ENCODE results near the gene THRAP3. TPM values are rescaled to one million over a fixed set of nuclear protein-coding genes. Genes with fewer than 3 reads are reported as not detected.

The THRAP3 gene
- total RNA-seq, 1 donor from 2014 or later: 86.5 TPM

GRCh38 chr1:36285443-36286101 lies 61.3 kb downstream of the THRAP3 start:
- intact Hi-C loops (cut with DNase I): loop anchor here (2.0 to 5.0 kb wide), 3 partner anchors 61 to 183 kb away; partner anchors contain the start of genes THRAP3 and TRAPPC3

GRCh38 chr1:36286802-36287201 lies 62.6 kb downstream of the THRAP3 start:
- intact Hi-C loops (cut with DNase I): loop anchor here (5.0 kb wide), 1 partner anchor 185 kb away; no protein-coding TSS in a partner anchor
- no peak for DNase-seq (ENCODE audit: low spot score)

More at GRCh38 chr1:36285443-36286101, 61.3 kb downstream of the THRAP3 start:
- DNase-seq (ENCODE audit: low spot score): no peak

- intact Hi-C loops (cut with DNase I): loop anchor here (5.0 kb wide), 1 partner anchor 185 kb away; no protein-coding TSS in a partner anchor
- no peak for DNase-seq (ENCODE audit: low spot score)
These were observed 63.4 kb downstream of the THRAP3 start for GRCh38 chr1:36287595-36287994.

GRCh38 chr1:36295390-36295789 lies 71.1 kb downstream of the THRAP3 start:
- DNase-seq (ENCODE audit: low spot score): no peak
- intact Hi-C loops (cut with DNase I): no loop called here

- DNase-seq (ENCODE audit: low spot score): no peak
- intact Hi-C loops (cut with DNase I): no loop called here
These were observed 72.8 kb downstream of the THRAP3 start for GRCh38 chr1:36297062-36297461.

GRCh38 chr1:36298640-36299039 lies 74.4 kb downstream of the THRAP3 start:
- DNase-seq (ENCODE audit: low spot score): no peak
- intact Hi-C loops (cut with DNase I): no loop called here

- intact Hi-C loops (cut with DNase I): loop anchor here (10.0 kb wide), 1 partner anchor 124 kb away; no protein-coding TSS in a partner anchor
These were observed 76.3 kb downstream of the THRAP3 start for GRCh38 chr1:36300526-36300925.

GRCh38 chr1:36301220-36301619 lies 77.0 kb downstream of the THRAP3 start:
- intact Hi-C loops (cut with DNase I): loop anchor here (10.0 kb wide), 1 partner anchor 124 kb away; no protein-coding TSS in a partner anchor
- no peak for DNase-seq (ENCODE audit: low spot score)

More at GRCh38 chr1:36300526-36300925, 76.3 kb downstream of the THRAP3 start:
- DNase-seq (ENCODE audit: low spot score): no peak

GRCh38 chr1:36303244-36303643 lies 79.0 kb downstream of the THRAP3 start:
- no peak for DNase-seq (ENCODE audit: low spot score)
- intact Hi-C loops (cut with DNase I): loop anchor here (10.0 kb wide), 1 partner anchor 122 kb away; no protein-coding TSS in a partner anchor

GRCh38 chr1:36303650-36304360 lies 79.6 kb downstream of the THRAP3 start:
- intact Hi-C loops (cut with DNase I): loop anchor here (10.0 kb wide), 1 partner anchor 121 kb away; no protein-coding TSS in a partner anchor
- DNase-seq (ENCODE audit: low spot score): no peak

- no peak for DNase-seq (ENCODE audit: low spot score)
- intact Hi-C loops (cut with DNase I): loop anchor here (10.0 kb wide), 1 partner anchor 120 kb away; no protein-coding TSS in a partner anchor
These were observed 80.3 kb downstream of the THRAP3 start for GRCh38 chr1:36304521-36304920.

- intact Hi-C loops (cut with DNase I): loop anchor here (5.0 to 10.0 kb wide), 2 partner anchors 62 to 120 kb away; no protein-coding TSS in a partner anchor
These were observed 81.0 kb downstream of the THRAP3 start for GRCh38 chr1:36304970-36305914.

GRCh38 chr1:36305915-36306209 lies 81.6 kb downstream of the THRAP3 start:
- intact Hi-C loops (cut with DNase I): loop anchor here (2.0 to 10.0 kb wide), 3 partner anchors 17 to 119 kb away; partner anchors contain the start of gene EVA1B
- no peak for DNase-seq (ENCODE audit: low spot score)

More at GRCh38 chr1:36304970-36305914, 81.0 kb downstream of the THRAP3 start:
- DNase-seq (ENCODE audit: low spot score): no peak

GRCh38 chr1:36306210-36306901 lies 82.1 kb downstream of the THRAP3 start, which contains the start of gene SH3D21:
SH3D21 (plus strand) TSS chr1:36306368; CDS start chr1:36306421, 53 bp downstream.
- intact Hi-C loops (cut with DNase I): loop anchor here (2.0 to 10.0 kb wide), 3 partner anchors 16 to 118 kb away; partner anchors contain the start of gene EVA1B
- DNase-seq (ENCODE audit: low spot score): no peak

- intact Hi-C loops (cut with DNase I): loop anchor here (2.0 to 10.0 kb wide), 3 partner anchors 16 to 118 kb away; partner anchors contain the start of gene EVA1B
- DNase-seq (ENCODE audit: low spot score): peak; percentile 98
These were observed 82.7 kb downstream of the THRAP3 start for GRCh38 chr1:36306902-36307456.

- DNase-seq (ENCODE audit: low spot score): no peak
- intact Hi-C loops (cut with DNase I): loop anchor here (2.0 to 10.0 kb wide), 3 partner anchors 15 to 117 kb away; partner anchors contain the start of gene EVA1B
These were observed 83.5 kb downstream of the THRAP3 start for GRCh38 chr1:36307601-36308330.

GRCh38 chr1:36309397-36309796 lies 85.2 kb downstream of the THRAP3 start:
- intact Hi-C loops (cut with DNase I): loop anchor here (5.0 to 10.0 kb wide), 2 partner anchors 58 to 115 kb away; no protein-coding TSS in a partner anchor
- DNase-seq (ENCODE audit: low spot score): no peak

Data from cardiac septum (tissue), 1 donor.